GM19023 (cell line): ENCODE results near the gene P4HA1.

ENCODE experiments used
- ATAC-seq: cut with Tn5 transposase; IDR thresholded peaks from one replicate; pipeline ENCODE4 v1.9.1; 2021; ENCODE audit warnings: mild to moderate bottlenecking, moderate library complexity; ENCODE audit not compliant: unreplicated experiment

P4HA1 gene

DNA sequence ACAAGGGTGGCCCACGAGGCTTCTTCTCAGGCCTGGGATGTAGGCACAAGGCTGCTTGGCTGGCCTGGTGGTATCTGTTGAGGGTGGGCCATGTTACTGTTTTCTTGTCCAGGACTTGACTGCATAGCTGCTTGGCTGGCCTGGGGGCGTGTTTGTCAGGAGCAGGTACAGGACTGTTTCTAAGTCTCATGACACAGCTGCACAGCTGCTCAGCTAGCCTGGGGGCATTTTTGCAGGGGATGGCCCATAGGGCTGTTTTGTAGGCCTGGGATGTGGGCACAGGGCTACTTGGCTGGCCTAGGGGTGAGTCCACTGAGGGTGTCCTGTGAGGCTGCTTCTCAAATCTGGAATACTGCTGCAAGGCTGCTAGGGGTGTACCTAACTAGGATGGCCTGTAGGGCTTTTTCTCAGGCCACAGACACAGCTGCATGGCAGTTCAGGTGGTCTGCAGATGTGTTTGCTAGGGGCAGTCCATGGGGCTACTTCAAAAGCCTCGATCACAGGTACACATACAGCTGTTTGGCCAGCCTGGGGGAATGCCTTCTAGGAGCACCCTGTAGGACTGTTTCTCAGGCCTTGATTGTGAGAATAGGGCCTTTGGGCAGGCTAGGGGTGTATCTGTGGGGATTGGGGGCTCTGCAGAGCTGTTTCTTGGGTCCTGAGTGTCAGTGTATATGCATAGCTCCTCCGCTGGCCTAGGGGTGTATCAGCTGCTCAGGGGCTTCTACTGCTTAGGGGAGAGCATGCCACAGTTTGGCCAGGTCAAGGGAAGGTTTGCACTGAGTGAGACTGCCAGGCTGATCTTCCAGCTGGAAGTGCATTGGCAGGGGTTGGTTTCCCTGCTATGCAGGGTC is 115.4 kb downstream of the P4HA1 start:
- no peak for ATAC-seq

DNA sequence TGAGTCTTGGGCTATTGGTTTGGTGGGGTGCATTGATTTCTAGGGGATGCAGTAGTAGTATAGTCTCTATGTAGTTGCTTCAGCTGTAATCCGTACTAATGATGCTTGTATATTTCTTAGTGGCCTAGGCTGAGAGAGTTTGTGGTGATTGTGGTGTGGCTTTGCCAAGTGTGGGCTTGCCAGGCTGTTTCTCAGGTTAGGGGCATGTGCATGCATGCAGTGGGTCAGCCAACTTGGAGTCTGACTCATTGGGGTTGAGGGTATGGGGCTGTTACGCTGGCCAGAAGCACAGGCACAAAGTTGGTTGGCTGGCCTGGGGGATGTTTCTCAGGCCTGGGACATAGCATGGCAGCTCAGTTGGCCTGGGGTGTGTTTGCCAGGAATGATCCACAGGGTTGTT is 116.3 kb downstream of the P4HA1 start:
- ATAC-seq: no peak

DNA sequence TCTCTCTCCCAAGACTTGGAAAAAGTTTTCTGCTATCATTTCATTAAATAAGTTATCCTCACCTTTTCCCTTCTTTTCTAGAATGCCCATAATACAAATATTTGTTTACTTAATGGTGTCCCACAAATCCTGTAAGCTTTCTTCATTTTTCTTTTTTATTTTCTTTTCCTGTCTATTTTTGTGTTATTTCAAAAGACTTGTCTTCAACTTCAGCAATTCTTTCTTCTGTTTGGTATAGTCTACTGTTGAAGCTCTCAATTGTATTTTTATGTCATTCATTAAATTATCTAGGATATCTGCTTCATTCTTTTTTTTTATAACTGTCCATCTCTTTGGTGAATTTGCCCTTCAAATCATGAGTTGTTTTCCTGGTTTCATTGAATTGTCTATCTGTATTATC is 117.0 kb downstream of the P4HA1 start:
- no peak for ATAC-seq

DNA sequence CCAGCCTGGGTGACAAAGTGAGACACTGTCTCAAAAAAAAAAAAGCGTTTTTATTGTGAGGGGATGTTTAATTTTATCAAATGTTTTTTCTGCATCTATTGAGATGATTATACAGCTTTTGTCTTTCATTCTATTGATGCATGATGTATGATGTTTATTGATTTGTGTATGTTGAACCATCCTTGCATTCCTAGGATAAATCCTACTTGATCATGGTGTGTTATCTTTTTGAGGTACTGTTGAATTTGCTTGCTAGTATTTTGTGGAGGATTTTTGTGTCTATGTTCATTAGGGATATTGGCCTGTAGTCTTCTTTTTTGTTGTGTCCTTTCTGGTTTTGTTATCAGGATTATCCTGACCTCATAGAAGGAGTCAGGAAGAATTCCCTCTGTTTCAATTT is 119.8 kb downstream of the P4HA1 start:
- no peak for ATAC-seq
